ENCODE results near the gene DDC.
"Not testable (repeated sequence)": the region's sequence is repeated elsewhere in the genome, so short reads cannot be mapped to it uniquely, and the experiment has no call there.

The DDC gene

DNA sequence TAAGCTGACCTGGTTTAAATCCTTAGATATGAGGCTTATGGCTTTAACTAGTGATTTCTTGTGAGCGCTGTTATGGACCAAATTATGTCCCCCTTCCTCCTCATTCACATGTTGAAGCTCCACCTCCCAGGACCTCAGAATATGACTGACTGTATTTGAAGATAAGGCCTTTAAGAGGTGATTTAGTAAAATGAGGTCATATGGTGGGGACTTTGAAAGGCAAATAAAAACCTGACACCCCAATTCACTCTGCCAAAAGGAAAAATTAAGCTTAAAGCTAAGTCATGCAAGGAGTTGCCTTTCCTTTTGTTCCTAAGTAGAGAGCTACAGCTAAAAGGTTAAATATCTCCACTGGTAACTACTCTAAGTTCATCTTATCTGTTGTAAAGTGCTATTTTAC, 78.7 kb downstream of the DDC start:
- DNase-seq (ENCODE audit: low read depth): no peak

GRCh38 chr7:50481867-50482266, 83.3 kb downstream of the DDC start:
- DNase-seq (ENCODE audit: low read depth): no peak

- no peak for DNase-seq (ENCODE audit: low read depth)
Observed at GRCh38 chr7:50480797-50481196, 84.4 kb downstream of the DDC start.

GRCh38 chr7:50479743-50480517, 85.3 kb downstream of the DDC start:
- DNase-seq (ENCODE audit: low read depth): no peak

DNA sequence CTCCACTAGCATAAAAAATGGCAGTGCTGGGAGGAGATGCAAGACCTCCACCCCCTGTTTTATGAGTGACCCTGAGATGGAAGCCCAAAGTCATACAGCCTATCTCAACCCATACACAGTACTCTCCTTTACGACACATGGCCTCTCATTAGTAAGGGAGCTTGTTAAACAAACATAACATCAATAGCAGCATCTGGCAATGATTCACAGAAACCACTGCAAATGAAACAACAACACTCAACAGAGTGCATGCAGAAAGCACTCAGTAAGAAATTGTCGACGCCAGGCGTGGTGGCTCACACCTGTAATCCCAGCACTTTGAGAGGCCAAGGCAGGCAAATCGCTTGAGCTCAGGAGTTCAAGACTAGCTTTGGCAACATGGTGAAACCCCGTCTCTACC, 87.6 kb downstream of the DDC start:
- no peak for DNase-seq (ENCODE audit: low read depth)

DNA sequence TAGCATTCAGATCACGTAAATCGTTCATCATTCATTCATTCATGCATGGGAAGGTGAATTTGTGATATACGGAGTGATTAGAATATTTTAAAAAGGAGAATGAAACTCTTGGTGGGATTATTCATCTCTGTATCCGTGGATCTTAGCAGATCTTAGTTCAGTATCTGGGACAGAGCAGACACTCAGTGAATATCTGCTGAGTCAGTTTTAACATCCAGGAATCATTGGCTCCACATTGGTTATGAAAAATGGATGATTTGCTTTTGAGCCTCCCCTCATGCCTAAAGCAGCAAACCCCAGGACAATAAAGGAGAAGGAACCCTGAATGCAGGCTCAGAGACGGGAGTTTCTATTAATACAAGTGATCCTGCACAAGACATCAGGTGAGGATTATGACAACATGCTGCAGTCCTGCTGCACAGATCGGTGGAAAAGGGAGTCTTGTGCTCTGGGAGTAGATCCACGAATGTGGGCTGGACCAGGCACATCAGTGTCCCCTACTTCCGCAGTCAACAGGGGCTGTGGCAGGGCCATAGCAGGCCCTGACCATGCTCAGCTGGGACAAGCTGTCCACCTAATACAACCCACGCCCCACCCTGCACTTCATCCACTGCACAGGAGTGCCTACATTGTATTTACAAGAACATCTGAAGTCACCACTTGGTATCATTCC, 88.1 kb downstream of the DDC start:
- DNase-seq (ENCODE audit: low read depth): no peak

GRCh38 chr7:50475340-50475739, 89.9 kb downstream of the DDC start:
- DNase-seq (ENCODE audit: low read depth): no peak

DNA sequence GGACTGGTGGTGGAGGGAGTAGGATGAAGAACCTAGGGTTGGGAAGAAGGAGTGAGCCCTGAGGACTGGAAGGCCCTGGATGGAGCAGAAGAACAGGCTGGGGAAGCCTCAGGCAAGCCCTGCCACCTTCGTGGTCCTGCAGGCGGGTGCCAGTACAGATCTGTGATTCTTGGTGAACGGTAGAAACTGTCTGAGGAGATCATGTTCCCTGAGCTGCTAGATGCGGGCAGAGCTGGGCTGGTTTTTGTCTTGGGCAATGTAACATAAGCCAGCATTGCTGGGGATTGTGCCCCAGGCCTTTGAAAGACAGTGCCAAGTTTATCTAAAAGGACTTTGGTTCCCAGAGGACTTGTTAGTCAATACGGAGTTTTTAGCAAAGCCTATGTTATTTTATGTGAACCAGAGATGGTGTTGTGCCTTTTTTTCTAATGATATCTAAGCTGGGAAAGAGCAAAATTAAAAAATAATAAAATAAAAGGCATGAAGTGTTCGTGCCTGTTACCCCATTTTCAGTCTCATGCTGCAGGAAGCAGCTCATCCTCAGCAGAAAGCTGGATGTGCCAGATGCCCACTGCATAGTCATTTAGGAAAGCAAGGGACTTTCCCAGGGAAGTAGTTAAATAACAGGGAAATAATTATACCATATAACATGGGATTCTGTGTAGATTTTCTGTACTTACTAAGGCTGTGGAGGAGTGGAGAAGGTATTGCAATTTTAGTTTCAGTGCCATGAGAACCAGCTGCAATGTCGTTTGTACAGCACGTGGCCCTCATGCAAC, 90.6 kb downstream of the DDC start:
- DNase-seq (ENCODE audit: low read depth): no peak

DNA sequence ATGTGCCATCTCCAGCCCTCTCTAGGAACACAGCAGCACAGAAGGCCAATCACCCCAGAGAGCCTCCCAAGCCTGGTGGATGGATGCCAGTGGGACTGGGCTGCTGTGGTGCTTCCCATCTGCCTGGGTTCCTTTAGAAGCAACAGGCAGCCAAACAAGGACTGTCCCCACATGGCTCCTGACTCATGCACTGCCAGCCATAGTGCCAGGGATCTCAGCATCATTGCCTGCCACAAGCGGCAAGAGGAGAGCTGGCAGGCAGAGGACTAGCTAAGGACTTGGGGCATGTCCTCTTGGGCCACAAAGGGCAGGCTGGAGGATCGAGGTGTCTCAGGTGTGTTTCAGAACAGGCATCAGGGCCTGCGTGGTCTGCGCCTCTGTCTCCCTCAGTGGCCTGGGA, 91.7 kb downstream of the DDC start:
- no peak for DNase-seq (ENCODE audit: low read depth)

GRCh38 chr7:50472427-50472826, 92.8 kb downstream of the DDC start:
- no peak for DNase-seq (ENCODE audit: low read depth)

DNA sequence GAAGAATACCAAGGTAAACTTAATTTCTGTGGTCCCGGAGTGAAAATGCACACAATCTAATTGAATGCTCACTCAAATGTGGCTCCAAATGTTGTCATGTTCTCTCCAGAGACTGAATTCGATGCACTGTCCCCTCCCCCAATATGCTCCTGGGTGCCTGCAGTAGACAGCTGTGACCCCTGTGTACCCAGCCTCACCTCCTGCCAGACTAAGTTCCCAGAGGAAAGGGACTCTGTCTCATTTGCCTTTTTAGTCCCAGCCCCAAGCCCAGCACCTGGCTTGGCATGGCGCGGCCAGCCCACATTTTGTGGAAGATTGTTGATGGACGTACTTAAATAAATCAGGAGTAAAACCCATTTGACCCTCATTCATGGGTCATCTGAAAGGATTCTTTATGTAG, 93.2 kb downstream of the DDC start:
- DNase-seq (ENCODE audit: low read depth): no peak

DNA sequence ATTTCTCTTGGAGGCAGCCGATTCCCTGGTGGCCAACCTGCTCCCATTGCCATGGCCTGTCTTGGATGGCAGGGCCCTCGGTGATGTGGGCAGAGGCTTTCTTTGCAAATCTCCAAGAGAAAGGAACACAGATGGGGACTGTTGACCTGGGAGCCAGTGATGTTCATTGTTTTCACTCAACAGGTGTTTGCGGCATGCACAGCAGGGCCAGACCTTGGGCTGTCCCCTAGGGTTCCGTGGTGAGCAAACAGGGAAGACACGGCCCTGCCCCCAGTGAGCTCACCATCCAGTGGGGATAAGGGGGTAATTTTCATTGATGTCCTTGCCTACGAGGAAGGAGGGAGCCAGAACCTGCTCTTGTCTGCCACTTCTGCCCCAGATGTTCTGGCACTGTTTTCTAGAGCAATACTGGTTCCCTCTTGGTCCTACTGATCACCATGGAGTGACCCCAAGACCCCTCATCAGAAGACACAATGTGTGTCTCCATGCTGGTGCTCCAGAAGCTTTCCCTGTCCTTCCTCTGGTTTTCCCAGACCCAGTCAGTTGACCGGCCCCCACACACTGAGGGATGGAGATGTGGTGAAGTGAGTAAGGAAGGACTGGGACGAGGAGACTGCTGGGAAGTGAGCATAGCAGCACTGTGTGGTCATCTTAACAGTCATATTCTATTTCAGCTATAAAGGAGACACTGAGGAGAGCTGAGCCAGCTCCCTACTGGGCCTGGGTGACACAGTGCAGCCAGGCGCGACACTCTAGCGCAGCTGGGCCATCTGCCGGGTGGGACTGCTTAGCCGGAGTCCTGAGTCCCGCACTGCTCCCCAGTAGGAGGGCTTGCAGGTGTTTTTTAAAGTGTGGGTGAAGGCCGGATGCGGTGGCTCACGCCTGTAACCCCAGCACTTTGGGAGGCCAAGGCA, 94.7 kb downstream of the DDC start:
- no peak for DNase-seq (ENCODE audit: low read depth)

DNA sequence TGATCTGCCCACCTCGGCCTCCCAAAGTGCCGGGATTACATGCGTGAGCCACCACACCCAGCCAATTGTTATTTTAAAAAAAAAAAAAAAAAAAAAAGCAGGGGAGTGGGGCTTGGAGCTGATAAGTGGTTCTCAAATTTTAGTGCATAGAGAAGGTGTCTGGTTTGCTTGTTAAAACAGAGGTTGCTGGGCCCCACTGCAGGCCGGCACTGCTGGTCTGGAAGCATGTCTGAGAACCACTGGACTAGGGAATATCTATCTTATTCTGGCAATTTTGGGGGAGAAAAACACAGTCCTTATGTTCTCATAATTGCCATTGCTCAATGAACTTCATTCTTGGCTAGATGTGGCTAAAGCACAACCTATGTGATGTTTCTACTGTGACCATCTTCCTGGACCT, 96.0 kb downstream of the DDC start:
- no peak for DNase-seq (ENCODE audit: low read depth)

DNA sequence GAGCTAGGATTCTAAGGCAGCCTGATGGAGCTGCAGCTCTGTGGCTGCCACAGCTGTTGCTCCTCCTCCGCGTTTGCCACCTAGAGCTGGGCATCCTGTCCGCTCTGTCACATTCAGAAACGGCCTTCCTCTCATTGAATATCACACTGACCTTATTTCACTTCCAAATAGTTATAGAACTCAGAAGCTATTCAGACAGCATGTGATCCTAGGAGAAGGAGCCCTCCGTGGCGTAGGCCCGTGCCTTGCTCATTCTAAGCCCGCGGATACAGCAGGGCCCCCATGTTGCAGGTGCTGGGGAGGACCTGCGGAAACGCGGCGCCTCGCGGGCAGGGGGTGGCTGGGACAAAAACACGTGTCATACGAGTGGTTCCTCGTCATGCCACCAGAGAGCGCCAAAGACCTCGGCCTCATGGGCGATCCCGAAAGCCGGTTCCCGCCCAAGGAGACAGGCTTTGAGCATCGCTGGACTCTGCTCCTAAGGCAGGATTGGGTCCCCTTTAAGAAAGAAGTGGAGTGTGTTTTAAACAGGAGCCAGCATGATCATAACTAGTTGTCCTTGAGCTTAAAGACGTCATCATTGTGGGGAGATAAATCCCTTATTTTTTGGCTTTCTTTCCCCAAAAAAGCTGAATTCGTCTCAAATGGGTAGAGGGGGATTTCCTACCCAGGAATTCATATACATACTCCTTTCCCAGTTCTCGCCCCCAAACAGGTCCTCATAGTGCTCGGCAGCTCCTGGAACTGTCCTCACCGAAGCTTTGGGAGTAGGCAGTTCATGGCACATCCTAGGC, 97.2 kb downstream of the DDC start:
- DNase-seq (ENCODE audit: low read depth): no peak

DNA sequence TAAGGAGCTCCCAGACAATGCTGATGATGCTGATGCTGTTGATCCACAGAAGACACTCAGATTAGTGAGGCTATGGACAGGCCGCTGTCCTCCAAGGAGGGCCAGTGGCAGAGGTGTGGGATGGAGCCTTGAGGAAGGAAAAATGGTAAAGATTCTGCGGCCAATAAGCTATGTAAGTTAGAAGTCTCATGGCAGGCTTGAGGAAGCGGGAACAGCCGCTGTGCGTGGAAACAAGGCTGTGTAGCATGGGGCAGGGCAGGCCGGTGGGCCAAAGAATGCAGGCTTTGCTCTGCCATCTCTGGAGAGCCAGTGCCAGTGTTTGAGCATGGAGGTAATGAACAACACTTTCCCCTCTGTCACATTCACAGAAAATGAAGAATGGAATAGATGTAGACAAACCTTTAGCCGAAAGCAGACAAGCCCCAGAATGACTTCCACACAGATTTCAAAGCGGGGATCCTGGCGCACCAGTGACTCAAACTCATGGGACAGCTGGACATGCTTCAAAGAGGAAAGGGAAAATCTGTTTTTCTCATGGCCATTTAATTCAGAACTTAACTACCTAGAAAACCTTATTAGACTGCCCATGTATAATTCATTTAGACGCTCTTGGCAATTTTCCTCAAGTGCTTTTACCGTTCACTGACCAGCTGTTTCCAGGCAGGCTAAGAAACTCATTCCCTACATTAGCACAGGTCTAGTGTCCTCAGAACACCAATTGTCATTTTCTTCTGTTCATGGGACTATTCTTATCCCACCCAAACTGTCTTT, 98.2 kb downstream of the DDC start:
- no peak for DNase-seq (ENCODE audit: low read depth)

GRCh38 chr7:50463035-50463434, 102.2 kb downstream of the DDC start:
- DNase-seq (ENCODE audit: low read depth): no peak

DNA sequence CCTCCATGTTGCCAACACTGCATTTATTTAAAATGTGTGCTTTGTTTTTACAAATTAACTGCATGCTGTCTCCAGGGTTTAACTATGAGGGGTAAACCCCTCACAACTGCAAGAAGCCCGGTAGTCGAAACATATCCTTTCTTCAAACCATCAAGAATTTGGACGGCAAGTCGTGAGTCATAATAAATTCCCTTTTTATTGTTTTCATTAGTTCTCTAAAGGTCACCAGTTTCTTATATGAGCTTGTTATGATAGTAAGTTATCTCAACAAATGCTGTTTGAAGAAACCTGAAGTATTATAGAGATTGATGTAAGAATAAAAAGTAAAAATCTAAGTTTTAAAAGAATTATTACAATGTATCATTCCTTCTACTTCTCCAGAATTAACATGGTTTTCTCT, 102.8 kb downstream of the DDC start:
- DNase-seq (ENCODE audit: low read depth): no peak

- no peak for DNase-seq (ENCODE audit: low read depth)
Observed at GRCh38 chr7:50461695-50462094, 103.5 kb downstream of the DDC start.

- DNase-seq (ENCODE audit: low read depth): not testable (repeated sequence)
Observed at GRCh38 chr7:50459183-50459582, 106.0 kb downstream of the DDC start.

DNA sequence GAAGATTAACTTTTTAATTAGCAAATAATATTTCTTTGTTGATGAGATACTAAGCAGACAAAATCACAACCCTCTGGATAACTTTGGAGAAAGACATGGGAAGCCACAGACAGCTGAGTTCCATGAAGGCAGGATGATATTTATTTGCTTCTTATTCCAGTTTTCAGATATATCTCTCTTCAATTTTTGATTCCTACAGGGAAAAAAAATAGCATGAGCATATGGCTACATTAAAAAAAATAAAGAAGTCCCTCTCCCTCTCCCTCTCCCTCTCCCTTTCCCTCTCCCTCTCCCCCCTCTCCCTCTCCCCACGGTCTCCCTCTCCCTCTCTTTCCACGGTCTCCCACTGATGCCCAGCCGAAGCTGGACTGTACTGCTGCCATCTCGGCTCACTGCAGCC, 106.6 kb downstream of the DDC start:
- DNase-seq (ENCODE audit: low read depth): not testable (repeated sequence)
